Thyroid gland (tissue), 4 donors: Measurements from ENCODE around the gene DHH.

Source experiments
- CTCF ChIP-seq, 6 experiments: fragments of 200-600 bp in 3 of 6; fragments of 450-650 bp in 3 of 6; sonication (generic) in 3 of 6; IDR thresholded peaks; one replicate each; pipeline ENCODE4 v1.5.1; 2016 to 2019; ENCODE audit warnings: antibody characterized with exemption in 6 of 6, mild to moderate bottlenecking in 2 of 6, inconsistent platforms in 1 of 6, moderate library complexity in 1 of 6
- POLR2A ChIP-seq, 2 donors: fragments of 450-650 bp; IDR thresholded peaks; one replicate each; pipeline ENCODE4 v1.6.1; 2017; ENCODE audit warnings: antibody characterized with exemption in 2 of 2, mild to moderate bottlenecking in 2 of 2, moderate library complexity in 1 of 2

GRCh38 chr12:49111206-49111605 lies 16.6 kb upstream of the DHH start:
- TF ChIP-seq POLR2A (IDR thresholded peaks at IDR 0.05) (no peak), CTCF (IDR thresholded peaks at IDR 0.05) (no peak)
